ENCODE measurements around the gene TSPEAR.
"Not testable (repeated sequence)": the region's sequence is repeated elsewhere in the genome, so short reads cannot be mapped to it uniquely, and the experiment has no call there.

TSPEAR gene

GRCh38 chr21:44506279-44507255 lies 204.8 kb downstream of the TSPEAR start:
- DNase-seq (ENCODE audit: low read depth in 2 of 2): no peak

DNA sequence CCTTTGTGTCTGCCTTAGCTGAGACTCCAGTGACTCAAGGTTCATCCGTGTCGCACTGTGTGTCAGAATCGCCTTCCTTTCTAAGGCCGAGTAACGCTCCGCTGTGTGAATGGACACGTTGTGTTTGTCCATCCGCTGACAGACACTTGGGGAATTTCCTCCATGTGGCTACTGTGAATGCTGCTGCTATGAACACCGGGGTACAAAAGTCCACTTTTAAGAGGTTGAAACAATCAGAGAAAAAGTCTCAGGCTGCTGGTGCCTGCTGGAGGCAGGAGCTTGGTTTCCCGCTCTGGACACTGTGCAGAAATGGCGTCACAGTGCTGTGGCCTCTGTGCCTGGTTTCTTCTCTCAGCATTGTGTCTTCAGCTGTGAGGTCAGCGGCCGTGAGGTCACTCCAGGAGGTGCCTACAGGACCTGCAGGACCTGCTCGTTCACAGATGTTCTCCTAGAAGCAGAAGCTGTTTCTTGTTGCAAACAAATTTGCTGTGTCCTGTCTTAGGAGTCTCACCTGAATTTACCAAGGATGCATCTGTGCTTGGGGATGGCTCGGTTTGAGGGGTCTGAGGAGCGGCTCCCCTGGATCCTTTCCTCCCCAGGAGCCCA lies 205.6 kb downstream of the TSPEAR start:
- no peak for DNase-seq (ENCODE audit: low read depth in 2 of 2)

- no peak for DNase-seq (ENCODE audit: low read depth in 2 of 2)
Measured at GRCh38 chr21:44503901-44504399, 207.4 kb downstream of the TSPEAR start.

DNA sequence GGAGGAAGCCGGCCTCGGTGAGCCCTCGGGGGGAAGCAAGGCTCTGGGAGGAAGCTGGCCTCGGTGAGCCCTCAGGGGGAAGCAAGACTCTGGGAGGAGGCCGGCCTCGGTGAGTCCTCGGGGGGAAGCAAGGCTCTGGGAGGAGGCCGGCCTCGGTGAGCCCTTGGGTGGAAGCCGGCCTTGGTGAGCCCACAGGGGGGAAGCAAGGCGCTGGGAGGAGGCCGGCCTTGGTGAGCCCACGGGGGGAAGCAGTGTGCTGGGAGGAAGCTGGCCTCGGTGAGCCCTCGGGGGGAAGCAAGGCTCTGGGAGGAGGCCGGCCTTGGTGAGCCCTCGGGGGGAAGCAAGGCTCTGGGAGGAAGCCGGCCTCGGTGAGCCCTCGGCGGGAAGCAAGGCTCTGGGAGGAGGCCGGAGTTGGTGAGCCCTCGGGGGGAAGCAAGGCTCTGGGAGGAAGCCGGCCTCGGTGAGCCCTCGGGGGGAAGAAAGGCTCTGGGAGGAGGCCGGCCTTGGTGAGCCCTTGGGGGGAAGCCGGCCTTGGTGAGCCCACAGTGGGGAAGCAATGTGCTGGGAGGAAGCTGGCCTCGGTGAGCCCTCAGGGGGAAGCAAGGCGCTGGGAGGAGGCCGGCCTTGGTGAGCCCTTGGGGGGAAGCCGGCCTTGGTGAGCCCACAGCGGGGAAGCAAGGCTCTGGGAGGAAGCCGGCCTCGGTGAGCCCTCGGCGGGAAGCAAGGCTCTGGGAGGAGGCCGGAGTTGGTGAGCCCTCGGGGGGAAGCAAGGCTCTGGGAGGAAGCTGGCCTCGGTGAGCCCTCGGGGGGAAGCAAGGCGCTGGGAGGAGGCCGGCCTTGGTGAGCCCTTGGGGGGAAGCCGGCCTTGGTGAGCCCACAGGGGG lies 208.1 kb downstream of the TSPEAR start:
- not testable (repeated sequence) for DNase-seq (ENCODE audit: low read depth in 2 of 2)

DNA sequence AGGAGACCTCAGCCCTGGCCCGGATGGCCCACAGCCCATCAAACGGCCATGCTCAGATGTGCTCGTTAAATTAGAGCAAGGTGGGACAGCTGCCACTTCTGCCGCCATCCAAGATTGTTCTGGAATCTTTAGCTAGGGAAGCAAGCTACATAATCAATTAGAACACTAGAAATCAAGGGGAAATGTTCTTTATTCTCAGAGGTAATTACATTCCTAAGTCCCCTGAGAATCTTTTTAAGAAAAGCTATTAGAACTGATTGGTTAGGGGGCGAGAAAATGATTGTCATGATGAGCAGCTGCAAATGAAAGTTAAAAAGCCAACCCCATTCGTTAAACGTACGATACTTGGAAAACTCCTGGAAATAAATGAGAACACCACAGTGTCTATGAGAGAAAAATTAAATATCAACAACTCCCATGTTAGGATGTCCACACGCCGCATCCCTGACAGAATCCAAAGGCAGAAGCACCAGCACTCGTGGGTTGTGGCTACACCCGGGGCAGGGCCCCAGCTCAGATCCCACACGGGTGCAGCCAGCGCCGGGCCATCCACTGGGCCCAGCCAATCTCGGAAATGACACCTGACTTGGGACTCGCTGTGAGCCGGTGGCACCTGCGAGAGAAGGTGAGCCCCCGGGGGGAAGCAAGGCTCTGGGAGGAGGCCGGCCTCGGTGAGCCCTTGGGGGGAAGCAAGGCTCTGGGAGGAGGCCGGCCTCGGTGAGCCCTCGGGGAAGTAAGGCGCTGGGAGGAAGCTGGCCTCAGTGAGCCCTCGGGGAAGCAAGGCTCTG lies 209.0 kb downstream of the TSPEAR start:
- DNase-seq (ENCODE audit: low read depth in 2 of 2): no peak

DNA sequence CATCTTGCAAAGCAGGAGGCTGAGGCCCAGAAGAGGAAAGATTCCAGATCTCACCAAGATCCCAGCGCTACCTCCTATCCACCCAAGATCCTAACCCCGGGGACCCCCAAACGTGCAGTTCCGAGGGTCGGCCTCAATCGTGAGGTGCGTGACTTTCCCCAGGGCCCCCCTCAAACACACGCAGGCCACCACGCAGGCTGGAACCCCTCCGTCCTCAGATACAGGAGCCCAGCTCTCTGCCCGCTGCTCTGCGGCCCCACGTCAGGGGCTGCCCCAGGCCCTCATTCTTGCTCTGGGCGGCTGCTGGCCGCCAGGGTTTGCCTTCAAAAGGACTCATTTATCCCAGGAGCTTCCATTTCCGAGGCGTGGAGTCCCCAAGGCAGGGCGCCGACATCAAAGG lies 211.3 kb downstream of the TSPEAR start:
- DNase-seq (ENCODE audit: low read depth in 2 of 2): no peak

- DNase-seq (ENCODE audit: low read depth in 2 of 2): no peak
Measured at GRCh38 chr21:44499631-44500030, 211.7 kb downstream of the TSPEAR start.

DNA sequence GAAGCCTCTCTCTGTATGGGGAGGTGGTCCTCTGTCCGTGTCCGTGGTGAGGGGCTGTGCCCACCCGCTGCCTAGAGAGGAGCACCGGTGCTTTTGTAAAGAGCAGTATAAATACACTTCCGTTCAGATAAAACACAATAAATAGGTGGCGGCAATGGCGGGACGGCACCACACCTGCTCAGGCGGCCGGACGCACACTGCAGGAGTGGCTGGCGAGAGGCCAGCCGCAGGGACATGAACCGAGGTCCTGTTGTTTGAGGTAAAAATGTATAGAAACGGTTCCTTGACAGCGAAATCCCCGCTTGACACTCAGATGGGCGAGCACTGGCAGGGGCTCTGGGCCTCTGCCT lies 212.2 kb downstream of the TSPEAR start:
- no peak for DNase-seq (ENCODE audit: low read depth in 2 of 2)

DNA sequence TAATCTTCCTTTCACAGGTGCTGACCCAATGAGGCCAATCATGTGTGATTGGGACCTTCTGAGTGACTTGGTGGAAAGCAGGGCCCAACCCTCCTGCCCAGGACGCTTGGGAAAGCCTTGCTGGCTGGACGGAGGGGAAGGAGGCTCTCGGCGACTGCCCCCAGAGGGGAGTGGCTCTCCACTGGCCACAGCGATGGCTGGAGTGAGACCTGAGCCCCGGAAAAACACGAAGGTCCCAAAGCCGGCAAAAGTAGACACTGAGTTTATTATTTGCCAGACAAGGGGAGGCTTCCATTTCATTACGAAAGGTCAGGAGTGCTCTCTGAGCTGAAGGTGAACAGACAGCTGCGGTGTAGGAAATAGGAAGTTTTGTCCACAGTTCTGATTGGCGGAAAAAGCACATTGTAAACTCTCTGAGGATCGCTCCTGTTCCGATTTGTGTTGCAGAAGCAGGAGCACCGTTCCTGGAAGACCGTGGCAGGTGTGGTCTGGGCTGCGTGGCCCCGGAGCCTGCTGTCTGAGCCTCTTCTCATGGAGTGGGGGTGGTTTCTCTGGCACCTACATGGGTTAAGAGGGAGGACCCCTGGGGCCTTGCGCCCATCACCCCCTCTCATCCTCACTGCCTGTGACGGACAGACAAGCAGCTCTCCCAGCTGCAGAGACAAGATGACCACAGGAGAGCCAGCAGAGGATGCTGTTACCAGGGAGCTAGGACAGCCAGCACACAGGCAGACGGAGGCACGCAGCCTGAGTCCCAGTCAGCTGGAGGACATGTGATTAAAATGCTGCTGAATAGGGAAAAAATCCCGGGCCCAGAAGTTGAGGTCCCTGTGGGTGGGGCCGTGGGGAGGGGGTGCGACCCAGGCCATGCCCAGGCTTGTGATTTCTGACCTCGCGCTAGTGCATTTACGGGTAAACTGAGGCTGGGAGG lies 212.8 kb downstream of the TSPEAR start:
- DNase-seq (ENCODE audit: low read depth in 2 of 2): no peak

GRCh38 chr21:44497703-44498126 lies 213.7 kb downstream of the TSPEAR start:
- DNase-seq (ENCODE audit: low read depth in 2 of 2): no peak

- DNase-seq (ENCODE audit: low read depth in 2 of 2): no peak
Measured at GRCh38 chr21:44496564-44497550, 214.5 kb downstream of the TSPEAR start.

GRCh38 chr21:44495611-44496563 lies 215.5 kb downstream of the TSPEAR start:
- DNase-seq (ENCODE audit: low read depth in 2 of 2): no peak

- DNase-seq (ENCODE audit: low read depth in 2 of 2): no peak
Measured at GRCh38 chr21:44494956-44495355, 216.4 kb downstream of the TSPEAR start.

DNA sequence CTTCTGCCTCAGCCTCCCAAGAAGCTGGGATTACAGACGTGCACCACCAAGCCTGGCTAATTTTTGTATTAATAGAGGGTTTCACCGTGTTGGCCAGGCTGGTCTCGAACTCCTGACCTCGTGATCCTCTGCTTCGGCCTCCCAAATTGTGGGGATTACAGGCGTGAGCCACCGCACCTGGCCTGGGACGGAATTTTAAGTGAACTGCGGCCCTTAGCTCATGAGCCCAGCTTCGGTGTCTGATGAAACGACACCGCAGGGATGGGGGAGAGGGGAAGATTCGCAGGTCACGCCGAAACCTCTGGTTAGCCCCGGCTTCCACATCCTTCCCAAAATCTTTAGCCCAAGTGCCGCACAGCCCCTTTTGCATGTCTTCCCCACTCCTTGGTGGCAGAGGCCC lies 217.0 kb downstream of the TSPEAR start:
- DNase-seq (ENCODE audit: low read depth in 2 of 2): no peak

DNA sequence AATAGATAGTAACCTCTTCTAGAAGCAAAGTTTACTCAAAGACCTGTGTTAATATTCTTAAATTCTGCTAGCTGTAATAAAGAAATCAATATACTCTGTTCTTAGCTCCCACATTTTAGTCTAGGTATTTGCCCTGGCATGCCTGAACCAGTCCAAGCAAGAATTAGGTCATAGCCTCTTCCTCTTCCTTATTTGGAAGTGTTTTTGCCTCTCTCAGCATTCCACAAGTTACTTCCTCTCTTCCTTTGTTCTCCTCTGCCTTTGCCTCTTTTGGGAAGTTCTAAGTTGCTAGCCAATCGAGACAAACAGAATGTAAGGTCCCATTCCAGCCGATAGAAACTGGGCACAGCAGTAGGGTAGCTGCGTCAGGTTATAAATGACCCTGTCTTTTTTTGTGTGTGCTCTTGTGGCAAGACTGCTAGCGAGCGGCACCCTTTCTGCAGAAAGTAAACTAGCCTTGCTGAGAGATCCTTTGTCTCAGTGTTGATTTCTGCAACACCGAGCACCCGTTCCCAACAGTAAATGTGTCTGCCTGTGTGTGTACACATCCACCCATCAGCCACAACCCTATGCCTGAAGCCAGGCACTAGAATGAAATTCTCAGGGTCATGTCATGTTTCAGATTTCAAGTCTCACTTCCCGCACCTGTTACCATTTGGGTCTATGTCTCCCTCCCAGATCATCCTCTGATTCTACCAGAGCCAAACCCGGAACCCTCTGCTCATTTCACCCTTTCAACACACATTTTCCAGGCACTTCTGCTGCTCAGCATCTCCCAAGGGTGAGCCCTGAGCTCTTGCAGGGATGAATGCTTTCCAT lies 218.6 kb downstream of the TSPEAR start:
- no peak for DNase-seq (ENCODE audit: low read depth in 2 of 2)

DNA sequence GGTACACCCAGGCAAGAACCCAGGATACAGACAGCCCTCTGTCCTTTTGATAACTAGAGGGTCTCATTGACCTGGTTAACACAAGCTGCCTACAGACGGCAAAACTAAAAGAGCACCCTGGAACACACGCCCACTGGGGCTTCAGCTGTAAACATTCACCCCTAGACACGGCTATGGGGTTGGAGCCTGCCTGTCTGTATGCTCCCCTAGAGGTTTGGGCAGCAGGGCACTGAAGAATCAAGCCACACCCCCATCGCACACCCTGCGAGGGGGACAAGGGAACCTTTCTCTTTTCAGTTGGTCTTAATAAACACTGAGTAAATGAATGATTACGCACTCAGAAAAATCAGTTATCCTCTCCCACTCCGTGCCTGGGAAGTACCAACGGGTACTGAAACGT lies 220.6 kb downstream of the TSPEAR start:
- no peak for DNase-seq (ENCODE audit: low read depth in 2 of 2)

DNA sequence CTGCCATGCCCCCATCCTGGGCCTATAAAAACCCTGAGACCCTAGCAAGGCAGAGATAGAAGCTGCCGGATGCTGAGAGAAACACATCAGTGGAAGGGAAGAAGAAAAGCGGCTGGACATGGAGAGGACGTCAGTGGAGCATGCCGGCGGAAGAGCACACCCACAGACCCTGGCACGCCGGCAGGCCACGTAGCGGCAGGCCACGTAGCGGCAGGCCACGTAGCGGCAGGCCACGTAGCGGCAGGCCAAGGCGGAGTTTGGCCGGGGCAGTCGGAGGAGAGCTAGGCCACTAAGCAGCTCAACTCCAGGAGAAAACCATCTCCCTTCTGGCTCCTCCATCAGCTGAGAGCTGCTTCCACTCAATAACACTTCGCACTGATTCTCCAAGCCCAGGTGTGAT lies 221.0 kb downstream of the TSPEAR start:
- no peak for DNase-seq (ENCODE audit: low read depth in 2 of 2)

All from stimulated activated CD8-positive, alpha-beta memory T cell treated with anti-CD3 and anti-CD28 coated beads, Interleukin-2, amount 100 ng/mL, for 48 hours (primary cell).